B cell (primary cell): Measurements from ENCODE around the gene SDSL.

ENCODE experiments used
- EZH2 ChIP-seq: IDR thresholded peaks from 2 replicates; pipeline ENCODE4 v1.6.1; 2012; ENCODE audit warnings: borderline replicate concordance, low read depth, mild to moderate bottlenecking, moderate library complexity, low read length; ENCODE audit not compliant: insufficient read depth, poor library complexity, severe bottlenecking
- TF ChIP-seq, protein P1 (sequence below): fragments of 200-600 bp; IDR thresholded peaks from one replicate; pipeline ENCODE4 v1.8.0; 2022; ENCODE audit warnings: antibody characterized with exemption, mild to moderate bottlenecking

DNA sequence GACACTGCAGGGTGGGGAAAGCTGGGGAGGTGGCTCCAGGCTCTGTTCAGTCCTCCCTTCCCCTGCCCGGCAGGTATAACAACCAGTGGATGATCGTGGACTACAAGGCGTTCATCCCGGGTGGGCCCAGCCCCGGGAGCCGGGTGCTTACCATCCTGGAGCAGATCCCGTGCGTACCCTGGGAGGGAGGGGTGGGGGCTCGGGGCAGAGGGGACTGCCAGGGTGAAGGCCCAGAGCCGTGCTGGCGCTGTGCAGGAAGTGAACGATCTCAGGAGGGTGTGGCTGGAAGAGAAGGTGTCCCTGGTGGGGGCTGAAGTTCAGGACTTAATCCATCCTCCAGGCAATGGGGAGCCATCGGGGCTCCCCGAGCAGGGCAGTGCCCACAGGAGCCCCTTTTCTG, 37.4 kb upstream of the SDSL start:
- TF ChIP-seq, protein P1, sequence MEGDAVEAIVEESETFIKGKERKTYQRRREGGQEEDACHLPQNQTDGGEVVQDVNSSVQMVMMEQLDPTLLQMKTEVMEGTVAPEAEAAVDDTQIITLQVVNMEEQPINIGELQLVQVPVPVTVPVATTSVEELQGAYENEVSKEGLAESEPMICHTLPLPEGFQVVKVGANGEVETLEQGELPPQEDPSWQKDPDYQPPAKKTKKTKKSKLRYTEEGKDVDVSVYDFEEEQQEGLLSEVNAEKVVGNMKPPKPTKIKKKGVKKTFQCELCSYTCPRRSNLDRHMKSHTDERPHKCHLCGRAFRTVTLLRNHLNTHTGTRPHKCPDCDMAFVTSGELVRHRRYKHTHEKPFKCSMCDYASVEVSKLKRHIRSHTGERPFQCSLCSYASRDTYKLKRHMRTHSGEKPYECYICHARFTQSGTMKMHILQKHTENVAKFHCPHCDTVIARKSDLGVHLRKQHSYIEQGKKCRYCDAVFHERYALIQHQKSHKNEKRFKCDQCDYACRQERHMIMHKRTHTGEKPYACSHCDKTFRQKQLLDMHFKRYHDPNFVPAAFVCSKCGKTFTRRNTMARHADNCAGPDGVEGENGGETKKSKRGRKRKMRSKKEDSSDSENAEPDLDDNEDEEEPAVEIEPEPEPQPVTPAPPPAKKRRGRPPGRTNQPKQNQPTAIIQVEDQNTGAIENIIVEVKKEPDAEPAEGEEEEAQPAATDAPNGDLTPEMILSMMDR, result no peak
- no peak for TF ChIP-seq EZH2
